Measurements from ENCODE around the gene LRMDA.

DNA sequence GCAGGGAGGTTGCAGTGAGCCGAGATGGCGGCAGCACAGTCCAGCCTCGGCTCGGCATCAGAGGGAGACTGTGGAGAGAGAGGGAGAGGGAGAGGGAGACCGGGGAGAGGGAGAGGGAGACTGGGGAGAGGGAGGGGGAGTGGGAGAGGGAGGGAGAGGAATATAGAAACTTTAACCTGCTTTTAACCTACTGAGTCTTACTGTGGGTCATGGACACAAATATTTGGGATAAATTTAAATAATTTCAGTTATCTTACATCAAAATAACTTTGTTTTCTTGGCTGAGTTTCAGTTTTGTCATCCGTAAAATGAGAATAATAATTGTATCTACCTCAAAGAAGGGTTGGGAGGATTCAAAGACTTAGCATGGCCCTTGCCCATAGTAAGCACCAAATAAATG is 319.8 kb downstream of the LRMDA start:
- no peak for TF ChIP-seq BHLHE40 (IDR thresholded peaks at IDR 0.05; ENCODE audit: low read depth, low read length)
- TF ChIP-seq, protein P1, sequence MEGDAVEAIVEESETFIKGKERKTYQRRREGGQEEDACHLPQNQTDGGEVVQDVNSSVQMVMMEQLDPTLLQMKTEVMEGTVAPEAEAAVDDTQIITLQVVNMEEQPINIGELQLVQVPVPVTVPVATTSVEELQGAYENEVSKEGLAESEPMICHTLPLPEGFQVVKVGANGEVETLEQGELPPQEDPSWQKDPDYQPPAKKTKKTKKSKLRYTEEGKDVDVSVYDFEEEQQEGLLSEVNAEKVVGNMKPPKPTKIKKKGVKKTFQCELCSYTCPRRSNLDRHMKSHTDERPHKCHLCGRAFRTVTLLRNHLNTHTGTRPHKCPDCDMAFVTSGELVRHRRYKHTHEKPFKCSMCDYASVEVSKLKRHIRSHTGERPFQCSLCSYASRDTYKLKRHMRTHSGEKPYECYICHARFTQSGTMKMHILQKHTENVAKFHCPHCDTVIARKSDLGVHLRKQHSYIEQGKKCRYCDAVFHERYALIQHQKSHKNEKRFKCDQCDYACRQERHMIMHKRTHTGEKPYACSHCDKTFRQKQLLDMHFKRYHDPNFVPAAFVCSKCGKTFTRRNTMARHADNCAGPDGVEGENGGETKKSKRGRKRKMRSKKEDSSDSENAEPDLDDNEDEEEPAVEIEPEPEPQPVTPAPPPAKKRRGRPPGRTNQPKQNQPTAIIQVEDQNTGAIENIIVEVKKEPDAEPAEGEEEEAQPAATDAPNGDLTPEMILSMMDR (conservative IDR thresholded peaks at IDR 0.05; ENCODE audit: low read depth, low read length), result no peak
- TF ChIP-seq POLR2A (IDR thresholded peaks at IDR 0.05; ENCODE audit: low read depth, low read length), result no peak
- no peak for TF ChIP-seq RCOR1 (IDR thresholded peaks at IDR 0.05; ENCODE audit: insufficient replicate concordance, low read length)
- no peak for TF ChIP-seq CHD1 (IDR thresholded peaks at IDR 0.05; ENCODE audit: low read depth, low read length)
- no peak for TF ChIP-seq SMC3 (IDR thresholded peaks at IDR 0.05; ENCODE audit: low read depth, low read length)
- TF ChIP-seq, protein P2, sequence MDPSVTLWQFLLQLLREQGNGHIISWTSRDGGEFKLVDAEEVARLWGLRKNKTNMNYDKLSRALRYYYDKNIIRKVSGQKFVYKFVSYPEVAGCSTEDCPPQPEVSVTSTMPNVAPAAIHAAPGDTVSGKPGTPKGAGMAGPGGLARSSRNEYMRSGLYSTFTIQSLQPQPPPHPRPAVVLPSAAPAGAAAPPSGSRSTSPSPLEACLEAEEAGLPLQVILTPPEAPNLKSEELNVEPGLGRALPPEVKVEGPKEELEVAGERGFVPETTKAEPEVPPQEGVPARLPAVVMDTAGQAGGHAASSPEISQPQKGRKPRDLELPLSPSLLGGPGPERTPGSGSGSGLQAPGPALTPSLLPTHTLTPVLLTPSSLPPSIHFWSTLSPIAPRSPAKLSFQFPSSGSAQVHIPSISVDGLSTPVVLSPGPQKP (IDR thresholded peaks at IDR 0.05; ENCODE audit: borderline replicate concordance, low read depth, low read length), result no peak
- TF ChIP-seq NFE2L2 (IDR thresholded peaks at IDR 0.05; ENCODE audit: low read depth, low read length), result no peak

Data from IMR-90 (cell line).